Cardiac muscle cell (in vitro differentiated cells and primary cell): ENCODE results near the gene CSNK1G3. TPM values are rescaled to one million over a fixed set of nuclear protein-coding genes. Genes with fewer than 3 reads are reported as not detected.

ENCODE experiments used
- DNase-seq, 2 donors: peaks; one replicate each; pipeline versions ENCODE4 v3.0.0 to v3.0.0-alpha.2; 2010 to 2017; ENCODE audit warnings: low read depth in 1 of 2, low spot score in 1 of 2
- H3K27ac ChIP-seq: fragments of 200-600 bp; sonication (generic); 2 replicates; pipeline ENCODE4 v1.5.1; 2016
- H3K27me3 ChIP-seq: fragments of 200-600 bp; sonication (generic); 2 replicates; pipeline ENCODE4 v1.6.0; 2016; ENCODE audit warnings: control low read depth
- H3K36me3 ChIP-seq: fragments of 200-600 bp; sonication (generic); 2 replicates; pipeline ENCODE4 v1.5.1; 2016; ENCODE audit warnings: control low read depth
- H3K4me1 ChIP-seq: fragments of 200-600 bp; sonication (generic); 2 replicates; pipeline ENCODE4 v1.8.1; 2017; ENCODE audit warnings: low read depth, mild to moderate bottlenecking, mixed run types
- H3K4me3 ChIP-seq: fragments of 200-600 bp; sonication (generic); 2 replicates; pipeline ENCODE4 v1.5.1; 2016; ENCODE audit warnings: mild to moderate bottlenecking
- H3K9me3 ChIP-seq: fragments of 200-600 bp; sonication (generic); 2 replicates; pipeline ENCODE4 v1.5.1; 2017; ENCODE audit warnings: low read depth, mild to moderate bottlenecking, control low read depth
- polyA plus RNA-seq: library from polyadenylated mRNA; unstranded; fragments of >200 nt; fragmentation: Nextera tagmentation; extraction: Ambion mirVana; gene quantifications from 2 replicates; pipeline ENCODE4 v1.2.1, GENCODE V29; 2016
- total RNA-seq: library from RNA; depleted of rRNA; stranded (reverse); fragments of >200 nt; gene quantifications from 2 replicates; pipeline ENCODE4 v1.2.3, GENCODE V29; 2016
- TF ChIP-seq, protein P1 (sequence below): IDR thresholded peaks from 2 replicates; pipeline ENCODE4 v1.5.1; 2012; ENCODE audit warnings: low read depth, mild to moderate bottlenecking, low read length

Gene CSNK1G3
- total and polyA plus RNA-seq, 2 experiments from 2014 or later, result 22.1 to 33.4 TPM

DNA sequence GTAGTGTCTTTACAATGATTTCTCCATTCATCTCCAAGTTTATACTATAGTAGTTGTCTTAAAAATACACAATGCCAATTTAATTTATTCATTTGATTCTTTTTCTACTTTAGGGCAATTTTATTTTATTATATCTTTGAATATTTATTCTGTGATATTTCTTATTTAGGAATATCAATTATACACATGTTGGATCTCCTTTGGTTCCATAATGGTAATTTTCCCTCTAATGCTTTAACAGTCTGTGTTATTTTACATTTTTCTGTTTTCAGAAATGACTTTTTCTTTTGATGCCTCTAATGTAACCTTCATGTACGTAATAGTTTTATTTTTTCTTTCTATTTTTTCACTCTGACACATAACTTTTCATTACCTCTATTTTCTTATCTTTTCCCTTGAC is 153.0 kb downstream of the CSNK1G3 start:
- Histone ChIP-seq H3K27ac (no peak overlapping the region), H3K4me1 (no peaks in the 10 kb centered on the region), H3K4me3 (no peak overlapping the region), H3K9me3 (no peaks in the 10 kb centered on the region), H3K27me3 (no peaks in the 10 kb centered on the region), H3K36me3 (no peaks in the 10 kb centered on the region)
- TF ChIP-seq, protein P1, sequence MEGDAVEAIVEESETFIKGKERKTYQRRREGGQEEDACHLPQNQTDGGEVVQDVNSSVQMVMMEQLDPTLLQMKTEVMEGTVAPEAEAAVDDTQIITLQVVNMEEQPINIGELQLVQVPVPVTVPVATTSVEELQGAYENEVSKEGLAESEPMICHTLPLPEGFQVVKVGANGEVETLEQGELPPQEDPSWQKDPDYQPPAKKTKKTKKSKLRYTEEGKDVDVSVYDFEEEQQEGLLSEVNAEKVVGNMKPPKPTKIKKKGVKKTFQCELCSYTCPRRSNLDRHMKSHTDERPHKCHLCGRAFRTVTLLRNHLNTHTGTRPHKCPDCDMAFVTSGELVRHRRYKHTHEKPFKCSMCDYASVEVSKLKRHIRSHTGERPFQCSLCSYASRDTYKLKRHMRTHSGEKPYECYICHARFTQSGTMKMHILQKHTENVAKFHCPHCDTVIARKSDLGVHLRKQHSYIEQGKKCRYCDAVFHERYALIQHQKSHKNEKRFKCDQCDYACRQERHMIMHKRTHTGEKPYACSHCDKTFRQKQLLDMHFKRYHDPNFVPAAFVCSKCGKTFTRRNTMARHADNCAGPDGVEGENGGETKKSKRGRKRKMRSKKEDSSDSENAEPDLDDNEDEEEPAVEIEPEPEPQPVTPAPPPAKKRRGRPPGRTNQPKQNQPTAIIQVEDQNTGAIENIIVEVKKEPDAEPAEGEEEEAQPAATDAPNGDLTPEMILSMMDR, result no peak
- no peak for DNase-seq

DNA sequence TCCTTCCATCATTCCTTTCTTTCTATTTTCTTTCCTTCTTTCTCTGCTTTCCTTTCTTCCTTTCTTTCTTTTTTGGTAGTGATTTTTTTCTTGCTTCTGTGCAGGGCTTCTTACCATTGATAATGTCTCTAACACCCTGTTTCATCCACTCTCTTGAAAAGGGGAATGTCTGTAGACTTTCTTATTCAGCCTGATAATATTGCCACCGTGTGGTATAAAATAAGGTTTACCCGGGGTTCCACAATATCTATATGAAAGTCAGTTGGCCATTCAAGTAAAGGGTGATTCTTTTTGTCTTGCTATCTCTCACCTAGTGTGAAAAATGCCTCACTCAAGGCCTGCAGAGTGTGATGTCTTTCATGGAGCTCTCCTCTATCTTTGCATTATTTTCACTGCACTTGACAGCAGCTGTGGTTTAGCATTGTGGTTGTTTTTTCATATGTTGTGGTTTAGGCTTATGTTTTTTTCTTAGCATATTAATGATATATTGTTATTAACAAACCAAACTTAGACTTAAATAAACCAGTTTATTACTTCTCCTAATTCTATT is 153.9 kb downstream of the CSNK1G3 start:
- no peaks in the 10 kb centered on the region for H3K4me1 ChIP-seq
- no peak overlapping the region for H3K27ac ChIP-seq
- H3K36me3 ChIP-seq, result no peaks in the 10 kb centered on the region
- no peak overlapping the region for H3K4me3 ChIP-seq
- H3K27me3 ChIP-seq, result no peaks in the 10 kb centered on the region
- no peak for DNase-seq
- TF ChIP-seq, protein P1, result no peak
- H3K9me3 ChIP-seq, result no peaks in the 10 kb centered on the region

Other genes with a start within 250 kb of the CSNK1G3 start
- 10.4 and 16.3 TPM in 2 replicates for gene CEP120, start 88.8 kb upstream of the CSNK1G3 start, total RNA-seq
- gene CEP120, start 88.8 kb upstream of the CSNK1G3 start, polyA plus RNA-seq, result 6.5 and 9.5 TPM in 2 replicates